ENCODE results near the gene GLOD4.

Gene GLOD4

GRCh38 chr17:728911-729310 is 53.2 kb downstream of the GLOD4 start:
- Histone ChIP-seq H3K27me3 (ENCODE audit: insufficient read depth, low read length) (peaks cover 5% of the 10 kb centered on the region; the same call in 1 of the 2 replicates), H3K9me2 (ENCODE audit: low read depth, low read length) (no peaks in the 10 kb centered on the region), H3K36me3 (ENCODE audit: insufficient read depth, low read length) (no peaks in the 10 kb centered on the region; the same call in 1 of the 2 replicates), H3K79me2 (ENCODE audit: insufficient read depth, low read length) (no peaks in the 10 kb centered on the region), H2AFZ (ENCODE audit: low read length) (no peak overlapping the region), H3K9ac (ENCODE audit: low read length) (no peak overlapping the region), H3K27ac (ENCODE audit: low read depth, low read length, poor library complexity, severe bottlenecking) (no peak overlapping the region), H3K4me3 (ENCODE audit: low read depth, low read length, poor library complexity, severe bottlenecking) (no peak overlapping the region), H3K4me2 (ENCODE audit: low read length) (no peak overlapping the region), H3K4me1 (ENCODE audit: insufficient read depth, low read length, severe bottlenecking) (peaks cover 16% of the 10 kb centered on the region), H4K20me1 (ENCODE audit: insufficient read depth, low read length) (no peaks in the 10 kb centered on the region), H3F3A (ENCODE audit: insufficient read depth, low read length) (no peaks in the 10 kb centered on the region), H3K9me3 (ENCODE audit: low read length) (no peaks in the 10 kb centered on the region)
- TF ChIP-seq CTCF (IDR thresholded peaks at IDR 0.05; ENCODE audit: low read length) = no peak
- no peak for TF ChIP-seq EZH2 (IDR thresholded peaks at IDR 0.05; ENCODE audit: borderline replicate concordance, low read length)

DNA sequence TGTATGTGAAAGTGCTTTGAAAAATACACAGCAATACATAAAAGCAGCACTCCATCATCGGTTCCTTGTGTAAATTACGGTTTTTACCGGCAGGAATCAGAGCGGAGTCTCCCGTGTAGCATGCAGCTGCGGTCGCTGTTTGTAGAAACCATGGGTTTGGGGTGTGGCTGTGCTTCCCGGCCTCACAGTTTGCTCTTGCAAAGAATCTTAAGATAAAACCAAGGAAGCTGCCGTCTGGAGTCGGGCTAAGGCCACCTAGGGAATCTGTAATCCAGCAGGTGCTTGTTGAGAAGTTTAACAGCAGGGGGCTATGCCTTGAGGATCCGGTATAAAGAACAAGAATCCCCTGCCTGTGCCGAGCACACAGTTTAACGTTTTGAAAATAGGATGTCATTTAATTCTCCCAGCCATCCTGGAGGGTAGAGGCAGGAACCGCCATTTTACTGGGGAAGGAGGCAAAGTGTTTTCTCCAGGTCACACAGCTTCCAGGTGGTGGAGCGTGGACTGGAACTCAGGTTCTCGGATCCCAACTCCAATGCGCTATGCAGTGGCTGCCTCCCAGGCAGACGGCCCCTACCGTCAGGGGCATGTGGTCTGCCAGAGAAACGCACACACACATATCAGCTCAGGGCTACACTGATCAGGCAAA is 55.7 kb downstream of the GLOD4 start:
- Histone ChIP-seq H3K4me1 (ENCODE audit: insufficient read depth, low read length, severe bottlenecking) (peaks cover under 1% of the 10 kb centered on the region), H3K4me2 (ENCODE audit: low read length) (no peak overlapping the region), H3F3A (ENCODE audit: insufficient read depth, low read length) (no peaks in the 10 kb centered on the region), H3K9ac (ENCODE audit: low read length) (no peak overlapping the region), H3K36me3 (ENCODE audit: insufficient read depth, low read length) (no peaks in the 10 kb centered on the region; the same call in 1 of the 2 replicates), H3K27ac (ENCODE audit: low read depth, low read length, poor library complexity, severe bottlenecking) (no peak overlapping the region), H3K9me2 (ENCODE audit: low read depth, low read length) (no peaks in the 10 kb centered on the region), H4K20me1 (ENCODE audit: insufficient read depth, low read length) (no peaks in the 10 kb centered on the region), H3K4me3 (ENCODE audit: low read depth, low read length, poor library complexity, severe bottlenecking) (no peak overlapping the region), H3K27me3 (ENCODE audit: insufficient read depth, low read length) (peaks cover 5% of the 10 kb centered on the region; the same call in 1 of the 2 replicates), H3K79me2 (ENCODE audit: insufficient read depth, low read length) (no peaks in the 10 kb centered on the region), H3K9me3 (ENCODE audit: low read length) (no peaks in the 10 kb centered on the region), H2AFZ (ENCODE audit: low read length) (no peak overlapping the region)
- no peak for TF ChIP-seq EZH2 (IDR thresholded peaks at IDR 0.05; ENCODE audit: borderline replicate concordance, low read length)
- TF ChIP-seq CTCF (IDR thresholded peaks at IDR 0.05; ENCODE audit: low read length) = no peak

DNA sequence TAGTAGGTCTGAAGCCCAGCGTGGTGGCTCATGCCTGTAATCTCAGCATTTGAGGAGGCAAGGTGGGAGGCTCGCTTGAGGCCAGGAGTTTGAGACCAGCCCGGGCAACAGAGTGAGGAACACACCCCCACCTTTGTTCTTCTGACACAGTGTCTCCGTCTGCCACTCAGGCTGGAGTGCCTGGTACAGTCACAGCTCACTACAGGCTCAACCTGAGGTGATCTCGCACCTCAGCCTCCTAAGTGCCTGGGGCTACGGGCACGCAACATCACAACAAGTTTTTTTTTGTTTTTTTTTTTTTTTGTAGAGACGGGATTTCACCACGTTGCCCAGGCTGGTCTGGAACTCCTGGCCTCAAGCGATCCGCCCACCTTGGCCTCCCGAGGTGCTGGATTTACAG is 56.3 kb downstream of the GLOD4 start:
- Histone ChIP-seq H3K27me3 (ENCODE audit: insufficient read depth, low read length) (peaks cover 5% of the 10 kb centered on the region; the same call in 1 of the 2 replicates), H3K9ac (ENCODE audit: low read length) (no peak overlapping the region), H3K27ac (ENCODE audit: low read depth, low read length, poor library complexity, severe bottlenecking) (no peak overlapping the region), H3K79me2 (ENCODE audit: insufficient read depth, low read length) (no peaks in the 10 kb centered on the region), H3K9me3 (ENCODE audit: low read length) (no peaks in the 10 kb centered on the region), H3F3A (ENCODE audit: insufficient read depth, low read length) (no peaks in the 10 kb centered on the region), H3K4me2 (ENCODE audit: low read length) (no peak overlapping the region), H3K36me3 (ENCODE audit: insufficient read depth, low read length) (no peaks in the 10 kb centered on the region; the same call in 1 of the 2 replicates), H3K4me1 (ENCODE audit: insufficient read depth, low read length, severe bottlenecking) (no peaks in the 10 kb centered on the region), H3K9me2 (ENCODE audit: low read depth, low read length) (no peaks in the 10 kb centered on the region), H3K4me3 (ENCODE audit: low read depth, low read length, poor library complexity, severe bottlenecking) (no peak overlapping the region), H4K20me1 (ENCODE audit: insufficient read depth, low read length) (no peaks in the 10 kb centered on the region), H2AFZ (ENCODE audit: low read length) (no peak overlapping the region)
- TF ChIP-seq CTCF (IDR thresholded peaks at IDR 0.05; ENCODE audit: low read length) = no peak
- TF ChIP-seq EZH2 (IDR thresholded peaks at IDR 0.05; ENCODE audit: borderline replicate concordance, low read length) = no peak

Data from OCI-LY1 (cell line).